Ovary (tissue), 3 donors: ENCODE results near the gene IPPK.

ENCODE experiments used
- CTCF ChIP-seq, 3 donors: fragments of 450-650 bp in 2 of 3; fragments of 200-600 bp in 1 of 3; IDR thresholded peaks; one replicate each; pipeline versions ENCODE4 v1.5.1 to v1.8.0; 2016 to 2022; ENCODE audit warnings: antibody characterized with exemption in 3 of 3, mild to moderate bottlenecking in 1 of 3
- POLR2A ChIP-seq: fragments of 450-650 bp; IDR thresholded peaks from one replicate; pipeline ENCODE4 v1.6.1; 2017; ENCODE audit warnings: antibody characterized with exemption, mild to moderate bottlenecking, moderate library complexity
- donor health status: DM: no; HTN: no; CAD: no.

- TF ChIP-seq CTCF (IDR thresholded peaks at IDR 0.05) (no peak), POLR2A (no peak)
These were observed 45.0 kb upstream of the IPPK start for GRCh38 chr9:92714787-92715487.
